HCT116 (cell line): ENCODE results near the gene TRIM10. TPM values are rescaled to one million over a fixed set of nuclear protein-coding genes. Genes with fewer than 3 reads are reported as not detected.

Experiments
- ATAC-seq: fragments of 200-7000 bp; cut with Tn5 transposase; 2 replicates; pipeline ENCODE4 v1.9.1; 2020; ENCODE audit warnings: mild to moderate bottlenecking, moderate library complexity
- BruUV-seq: library from RNA; stranded (reverse); fragments of 400-500 nt; replicated peaks from 2 replicates; lab custom pipeline; 2021; lab: Mats Ljungman, UMichigan
- CTCF ChIA-PET: fragments of 300-600 bp; sonication (Branson Sonifier 250); formaldehyde crosslinking; loops from one replicate; lab custom pipeline; 2021; ENCODE audit warnings: antibody characterized with exemption; lab: Charles Lee
- POLR2A ChIA-PET: fragments of 300-600, 350-600 bp; sonication (Branson Sonifier 250); formaldehyde crosslinking; loops from one replicate; lab custom pipeline; 2021; ENCODE audit warnings: antibody characterized with exemption; lab: Charles Lee
- RAD21 ChIA-PET, 2 experiments: fragments of 300-600 bp; sonication (Branson Sonifier 250); formaldehyde crosslinking; loops; one replicate each; lab custom pipeline; 2023; ENCODE audit warnings: low total read pairs in 2 of 2; ENCODE audit not compliant: uncharacterized antibody in 2 of 2, unreplicated experiment in 2 of 2, low non-redundant PET in 1 of 2; lab: Charles Lee
- DNase-seq: peaks from one replicate; pipeline ENCODE4 v3.0.0-alpha.2; 2010; ENCODE audit warnings: low read depth, low spot score
- H2AFZ ChIP-seq: fragments of 200-600 bp; shearing (Covaris generic), sonication (generic); 2 replicates; pipeline ENCODE4 v1.6.1; 2017; ENCODE audit warnings: low read depth, mixed run types, mixed read lengths, antibody characterized with exemption, low read length; ENCODE audit not compliant: poor library complexity, severe bottlenecking
- H3K27ac ChIP-seq: 2 replicates; pipeline ENCODE4 v1.5.1; 2012; ENCODE audit warnings: low read depth, low read length
- H3K27me3 ChIP-seq: fragments of 200-600 bp; sonication (generic); 2 replicates; pipeline ENCODE4 v1.6.1; 2016; ENCODE audit warnings: mixed run types, low read length, mixed read lengths; ENCODE audit not compliant: insufficient read depth
- H3K36me3 ChIP-seq, 2 experiments: fragments of 200-500 bp in 1 of 2; fragments of 200-600 bp in 1 of 2; sonication (Bioruptor generic) in 1 of 2; sonication (generic) in 1 of 2; 2 replicates each; pipeline versions ENCODE4 v1.5.1 to v1.6.1; 2014 to 2016; ENCODE audit warnings: low read length in 2 of 2, inconsistent platforms in 1 of 2, mixed read lengths in 1 of 2, mixed run types in 1 of 2; ENCODE audit not compliant: insufficient read depth in 2 of 2, control insufficient read depth in 1 of 2
- H3K4me1 ChIP-seq, 2 experiments: fragments of 200-600 bp in 1 of 2; sonication (generic) in 1 of 2; 2 replicates each; pipeline versions ENCODE4 v1.5.1 to v1.6.1; 2012 to 2017; ENCODE audit warnings: low read length in 2 of 2, inconsistent platforms in 1 of 2, mild to moderate bottlenecking in 1 of 2, mixed read lengths in 1 of 2, mixed run types in 1 of 2, moderate library complexity in 1 of 2; ENCODE audit not compliant: insufficient read depth in 2 of 2, control insufficient read depth in 1 of 2
- H3K4me2 ChIP-seq: fragments of 200-600 bp; sonication (generic); 2 replicates; pipeline ENCODE4 v1.6.1; 2017; ENCODE audit warnings: mixed run types, low read length, mixed read lengths
- H3K4me3 ChIP-seq, 2 experiments: fragments of 200-600 bp in 1 of 2; sonication (generic) in 1 of 2; replicated peaks in 1 of 2; 2 replicates each; pipeline ENCODE4 v1.5.1; 2011 to 2016; ENCODE audit warnings: low read length in 2 of 2, control low read depth in 1 of 2, low read depth in 1 of 2, mild to moderate bottlenecking in 1 of 2, mixed read lengths in 1 of 2, mixed run types in 1 of 2
- H3K79me2 ChIP-seq: fragments of 200-600 bp; sonication (generic); 2 replicates; pipeline ENCODE4 v1.6.1; 2017; ENCODE audit warnings: mild to moderate bottlenecking, mixed run types, low read length, moderate library complexity, mixed read lengths; ENCODE audit not compliant: insufficient read depth
- H3K9ac ChIP-seq: fragments of 200-600 bp; sonication (generic); 2 replicates; pipeline ENCODE4 v1.6.1; 2016; ENCODE audit warnings: low read length, mixed read lengths
- H3K9me2 ChIP-seq: fragments of 200-600 bp; sonication (generic), shearing (Covaris generic); 2 replicates; pipeline ENCODE4 v1.6.1; 2017; ENCODE audit warnings: mixed run types, mild to moderate bottlenecking, moderate library complexity; ENCODE audit not compliant: insufficient read depth
- H3K9me3 ChIP-seq, 2 experiments: fragments of 200-500 bp in 1 of 2; fragments of 200-600 bp in 1 of 2; sonication (Bioruptor generic) in 1 of 2; sonication (generic) in 1 of 2; 2 replicates each; pipeline ENCODE4 v1.6.1; 2014 to 2017; ENCODE audit warnings: low read length in 2 of 2, mixed read lengths in 2 of 2, inconsistent platforms in 1 of 2, low read depth in 1 of 2, mild to moderate bottlenecking in 1 of 2, mixed run types in 1 of 2, moderate library complexity in 1 of 2; ENCODE audit not compliant: control insufficient read depth in 1 of 2, insufficient read depth in 1 of 2
- H4K20me1 ChIP-seq: fragments of 200-600 bp; sonication (generic), shearing (Covaris generic); 2 replicates; pipeline ENCODE4 v1.6.1; 2017; ENCODE audit warnings: mixed run types, mild to moderate bottlenecking, moderate library complexity; ENCODE audit not compliant: insufficient read depth
- CBX3 ChIP-seq: IDR thresholded peaks from 2 replicates; pipeline ENCODE4 v1.6.1; 2012; ENCODE audit warnings: low read depth
- CTCF ChIP-seq, 3 experiments: fragments of 200-600 bp in 1 of 3; sonication (generic) in 1 of 3; IDR thresholded peaks in 2 of 3; conservative IDR thresholded peaks in 1 of 3; 2 replicates each; pipeline ENCODE4 v1.5.1; 2012 to 2017; ENCODE audit warnings: low read depth in 2 of 3, low read length in 2 of 3, antibody characterized with exemption in 1 of 3, borderline replicate concordance in 1 of 3, control low read depth in 1 of 3, mild to moderate bottlenecking in 1 of 3, mixed read lengths in 1 of 3, mixed run types in 1 of 3, moderate library complexity in 1 of 3; ENCODE audit not compliant: insufficient read depth in 1 of 3
- EGR1 ChIP-seq: IDR thresholded peaks from 2 replicates; pipeline ENCODE4 v1.6.1; 2012; ENCODE audit warnings: low read depth
- POLR2A ChIP-seq: IDR thresholded peaks from 2 replicates; pipeline ENCODE4 v1.7.0; 2011; ENCODE audit warnings: borderline replicate concordance; ENCODE audit not compliant: insufficient read depth, insufficient read length; ENCODE audit errors: extremely low read depth
- RAD21 ChIP-seq: IDR thresholded peaks from 2 replicates; pipeline ENCODE4 v1.6.1; 2012; ENCODE audit warnings: low read depth, mild to moderate bottlenecking
- intact Hi-C: fragments of 100-400 bp; cut with micrococcal nuclease; formaldehyde crosslinking; loops from 2 replicates; pipeline ENCODE4 v1.10.0; 2022
- total RNA-seq: library from RNA; stranded (reverse); gene quantifications from one replicate; pipeline ENCODE4 v1.2.1, GENCODE V29; 2021; ENCODE audit not compliant: unreplicated experiment

Gene TRIM10
- total RNA-seq, 1 experiment from 2014 or later = 0.98 TPM

GRCh38 chr6:30116724-30117123 is 44.3 kb downstream of the TRIM10 start:
- Histone ChIP-seq H3K27me3 (no peaks in the 10 kb centered on the region), H3K4me3 (no peak overlapping the region), H3K27ac (no peak overlapping the region), H3K9ac (no peak overlapping the region), H2AFZ (no peak overlapping the region), H3K9me3 (no peaks in the 10 kb centered on the region), H3K4me2 (no peak overlapping the region), H4K20me1 (no peaks in the 10 kb centered on the region), H3K4me1 (peaks cover 3 to 13% of the 10 kb centered on the region in 2 experiments; a peak in 3 of 4 replicates), H3K9me2 (no peaks in the 10 kb centered on the region), H3K36me3 (no peaks in the 10 kb centered on the region), H3K79me2 (no peaks in the 10 kb centered on the region)
- intact Hi-C loops = no loop called here
- no peak for ATAC-seq
- POLR2A ChIA-PET = no interaction called here
- no TSS peak for BruUV-seq
- RAD21 ChIA-PET = no interaction called here
- no peak for DNase-seq
- TF ChIP-seq EGR1 (no peak), CTCF (IDR thresholded peaks at IDR 0.05 in 2 of 3, conservative IDR thresholded peaks at IDR 0.05 in 1 of 3; ENCODE audit: borderline replicate concordance in 1 of 3, insufficient read depth in 1 of 3, low read depth in 2 of 3, low read length in 2 of 3) (0 out of 6 replicates have a peak, but pooled peaks of 2 of the 3 experiments have one; percentile 8 to 22), POLR2A (no peak)
- CTCF ChIA-PET = interaction anchor here (1.7 kb wide), 1 partner anchor 9 kb away, joined by 3 read pairs; no protein-coding TSS in a partner anchor

GRCh38 chr6:30113841-30114240 is 47.2 kb downstream of the TRIM10 start:
- intact Hi-C loops = no loop called here
- no peak for DNase-seq

More at GRCh38 chr6:30113841-30114240, 47.2 kb downstream of the TRIM10 start:
- ChIA-PET POLR2A (no interaction called here), RAD21 (no interaction called here), CTCF (no interaction called here)
- Histone ChIP-seq H3K9me2 (no peaks in the 10 kb centered on the region), H3K9me3 (no peaks in the 10 kb centered on the region), H3K4me3 (no peak overlapping the region), H3K9ac (no peak overlapping the region), H3K79me2 (no peaks in the 10 kb centered on the region), H3K27ac (no peak overlapping the region), H4K20me1 (no peaks in the 10 kb centered on the region), H3K4me1 (peaks cover 0 to 6% of the 10 kb centered on the region in 2 experiments; a peak in 3 of 4 replicates), H2AFZ (no peak overlapping the region), H3K4me2 (no peak overlapping the region), H3K36me3 (no peaks in the 10 kb centered on the region), H3K27me3 (no peaks in the 10 kb centered on the region)
- TF ChIP-seq CBX3 (no peak), RAD21 (no peak)
- ATAC-seq = no peak
- BruUV-seq = no TSS peak
